Right lobe of liver (tissue), 6 donors: ENCODE measurements around the gene ITPR3. TPM values are rescaled to one million over a fixed set of nuclear protein-coding genes. Genes with fewer than 3 reads are reported as not detected.
"Not testable (repeated sequence)": the region's sequence is repeated elsewhere in the genome, so short reads cannot be mapped to it uniquely, and the experiment has no call there.

Experiments
- ATAC-seq, 4 donors: fragments of 200-7000 bp; cut with Tn5 transposase; one replicate each; pipeline ENCODE4 v1.9.1; 2020; ENCODE audit warnings: mild to moderate bottlenecking in 4 of 4, moderate library complexity in 4 of 4
- DNase-seq, 3 donors: peaks; one replicate each; pipeline ENCODE4 v3.0.0-alpha.2; 2020
- H3K27ac ChIP-seq, 3 donors: fragments of 200-600 bp; one replicate each; pipeline ENCODE4 v1.8.0; 2022
- H3K27me3 ChIP-seq, 2 donors: fragments of 200-600 bp; one replicate each; pipeline ENCODE4 v1.8.0; 2022
- H3K36me3 ChIP-seq, 4 donors: fragments of 200-600 bp; sonication (generic) in 1 of 4; one replicate each; pipeline versions ENCODE4 v1.5.1 to v1.8.0; 2017 to 2022; ENCODE audit warnings: control low read depth in 1 of 4
- H3K4me1 ChIP-seq, 4 donors: fragments of 200-600 bp; sonication (generic) in 1 of 4; one replicate each; pipeline versions ENCODE4 v1.5.1 to v1.8.0; 2017 to 2022; ENCODE audit warnings: control low read depth in 1 of 4
- H3K4me3 ChIP-seq, 3 donors: fragments of 200-600 bp; one replicate each; pipeline ENCODE4 v1.8.0; 2022
- H3K9me3 ChIP-seq, 4 donors: fragments of 200-600 bp; sonication (generic) in 1 of 4; one replicate each; pipeline versions ENCODE4 v1.5.1 to v1.8.0; 2017 to 2022; ENCODE audit warnings: control low read depth in 1 of 4
- CTCF ChIP-seq, 4 donors: fragments of 200-600 bp in 3 of 4; fragments of 450-650 bp in 1 of 4; IDR thresholded peaks; one replicate each; pipeline versions ENCODE4 v1.5.1 to v1.8.0; 2016 to 2022; ENCODE audit warnings: antibody characterized with exemption in 4 of 4, mild to moderate bottlenecking in 2 of 4
- POLR2A ChIP-seq: fragments of 450-650 bp; IDR thresholded peaks from one replicate; pipeline ENCODE4 v1.6.1; 2017; ENCODE audit warnings: antibody characterized with exemption, mild to moderate bottlenecking
- WGBS: methylation state at CpG from one replicate; pipeline ENCODE4 v1.1.6; 2018; ENCODE audit warnings: low coverage, low lambda C conversion rate; ENCODE audit not compliant: insufficient coverage; ENCODE audit errors: missing lambda C conversion rate; 5-methylcytosine and 5-hydroxymethylcytosine counted together
- intact Hi-C, 2 donors: fragments of 100-400 bp; cut with DNase I; formaldehyde crosslinking; loops; one replicate each; pipeline versions ENCODE4 v1.11.2 to v1.14.1; 2022
- total RNA-seq, 6 experiments: library from RNA; depleted of rRNA in 2 of 6; stranded (reverse); fragments of >200 nt in 2 of 6; fragmentation: NEBNext Ultra II Directional in 3 of 6; extraction: Animal tissue kit (Norgen Biotek cat#: 25700) in 3 of 6; gene quantifications; one replicate each; pipeline versions ENCODE4 v1.1.0 to v1.2.4, GENCODE V29; 2016 to 2023
- donor health status: DM: no; HTN: yes; CAD: no.
- donor health status: DM: no; HTN: no; CAD: no.
- donor health status: DM: no; HTN: no; CAD: no.
- donor health status: DM: no; HTN: yes; CAD: no.
- donor health status: DM: no; HTN: yes; CAD: no.

The ITPR3 gene
- total RNA-seq, 6 experiments from 2014 or later = 0.79 to 3.5 (median 1.6) TPM

- intact Hi-C loops = no loop called here
- H3K4me1 ChIP-seq = peaks cover 0 to 6% (median 0%) of the 10 kb centered on the region in 4 donors
- DNase-seq (no peak), ATAC-seq (no peak)
- WGBS = 80% methylated on average over 1 of the region's 7 CpGs
- H3K36me3 ChIP-seq = no peaks in the 10 kb centered on the region
- no peaks in the 10 kb centered on the region for H3K9me3 ChIP-seq
- no peak overlapping the region for H3K27ac ChIP-seq
- no peak overlapping the region for H3K4me3 ChIP-seq
- H3K27me3 ChIP-seq = no peaks in the 10 kb centered on the region
- no peak for TF ChIP-seq POLR2A
- TF ChIP-seq CTCF (IDR thresholded peaks at IDR 0.05) = no peak
These were observed 28.9 kb upstream of the ITPR3 start for GRCh38 chr6:33592280-33592594.

GRCh38 chr6:33592595-33593413 lies 28.3 kb upstream of the ITPR3 start:
- H3K36me3 ChIP-seq = no peaks in the 10 kb centered on the region
- no peak overlapping the region for H3K27ac ChIP-seq
- peaks cover 0 to 6% (median 0%) of the 10 kb centered on the region in 4 donors for H3K4me1 ChIP-seq
- DNase-seq (no peak), ATAC-seq (no peak)
- 15% methylated on average over 4 of the region's 57 CpGs for WGBS
- intact Hi-C loops = no loop called here
- no peak overlapping the region for H3K4me3 ChIP-seq
- no peaks in the 10 kb centered on the region for H3K9me3 ChIP-seq
- no peaks in the 10 kb centered on the region for H3K27me3 ChIP-seq
- no peak for TF ChIP-seq CTCF (IDR thresholded peaks at IDR 0.05)
- TF ChIP-seq POLR2A = no peak

- WGBS = 43% methylated on average over 4 of the region's 4 CpGs
- Histone ChIP-seq H3K36me3 (no peaks in the 10 kb centered on the region), H3K27ac (no peak overlapping the region), H3K27me3 (no peaks in the 10 kb centered on the region), H3K4me1 (peaks cover 0 to 6% (median 0%) of the 10 kb centered on the region in 4 donors), H3K4me3 (no peak overlapping the region), H3K9me3 (no peaks in the 10 kb centered on the region)
- TF ChIP-seq POLR2A = no peak
- no peak for TF ChIP-seq CTCF (IDR thresholded peaks at IDR 0.05)
- no peak for DNase-seq
- no peak for ATAC-seq
- intact Hi-C loops = no loop called here
These were observed 27.8 kb upstream of the ITPR3 start for GRCh38 chr6:33593414-33593727.

- TF ChIP-seq POLR2A (no peak), CTCF (IDR thresholded peaks at IDR 0.05) (no peak)
- intact Hi-C loops = no loop called here
- H3K36me3 ChIP-seq = no peaks in the 10 kb centered on the region
- H3K4me1 ChIP-seq = no peaks in the 10 kb centered on the region
- no peak overlapping the region for H3K27ac ChIP-seq
- ATAC-seq = no peak
- DNase-seq = no peak
- H3K9me3 ChIP-seq = no peaks in the 10 kb centered on the region
- WGBS = 82% methylated on average over 12 of the region's 18 CpGs
- no peaks in the 10 kb centered on the region for H3K27me3 ChIP-seq
- H3K4me3 ChIP-seq = no peak overlapping the region
These were observed 25.9 kb upstream of the ITPR3 start for GRCh38 chr6:33595001-33595846.

GRCh38 chr6:33596894-33597293 lies 24.2 kb upstream of the ITPR3 start:
- H3K27ac ChIP-seq, DNase-seq, H3K27me3 ChIP-seq, H3K4me1 ChIP-seq, intact Hi-C loops, H3K9me3 ChIP-seq, ATAC-seq, H3K36me3 ChIP-seq, H3K4me3 ChIP-seq: not testable (repeated sequence)
- WGBS = 82% methylated on average over 3 of the region's 5 CpGs
